NCI-H526 (cell line): Measurements from ENCODE around the gene TECR.

ENCODE experiments used
- DNase-seq, 2 experiments: peaks; one replicate each; lab custom pipeline; 2025; lab: John Stamatoyannopoulos, UW

Gene TECR

DNA sequence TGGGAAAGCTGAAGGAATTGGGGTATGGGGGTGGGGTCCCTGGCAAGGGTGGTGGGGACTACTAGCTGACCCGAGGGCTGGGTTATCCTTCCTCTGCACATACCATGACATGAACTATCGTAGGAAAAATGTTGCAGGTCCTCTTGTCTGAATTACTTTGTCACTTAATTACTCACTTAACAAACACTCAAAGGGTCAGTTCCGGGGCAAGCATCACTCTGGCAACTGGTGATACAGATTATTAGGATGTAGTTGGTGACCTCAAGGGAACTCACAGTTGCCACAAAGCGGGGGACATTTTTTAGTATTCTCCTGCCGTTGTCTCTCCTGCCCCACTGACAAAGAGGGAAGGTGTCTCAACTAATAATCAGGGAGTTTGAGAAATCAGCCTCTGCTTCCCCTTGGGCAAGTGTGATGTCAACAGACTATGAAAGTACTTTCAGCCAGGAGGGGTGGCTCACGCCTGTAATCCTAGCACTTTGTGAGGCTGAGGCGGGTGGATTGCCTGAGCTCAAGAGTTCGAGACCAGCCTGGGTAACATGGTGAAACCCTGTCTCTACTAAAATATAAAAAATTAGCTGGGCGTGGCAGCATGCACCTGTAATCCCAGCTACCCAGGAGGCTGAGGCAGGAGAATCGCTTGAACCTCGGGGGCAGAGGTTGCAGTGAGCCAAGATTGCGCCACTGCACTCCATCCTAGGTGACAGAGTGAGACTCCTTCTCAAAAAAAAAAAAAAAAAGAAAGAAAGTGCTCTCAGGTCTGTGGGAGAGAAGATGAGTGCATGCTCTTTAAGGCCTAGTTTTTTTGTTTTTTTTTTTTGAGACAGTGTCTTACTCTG lies 21.5 kb upstream of the TECR start:
- DNase-seq, result no peak

DNA sequence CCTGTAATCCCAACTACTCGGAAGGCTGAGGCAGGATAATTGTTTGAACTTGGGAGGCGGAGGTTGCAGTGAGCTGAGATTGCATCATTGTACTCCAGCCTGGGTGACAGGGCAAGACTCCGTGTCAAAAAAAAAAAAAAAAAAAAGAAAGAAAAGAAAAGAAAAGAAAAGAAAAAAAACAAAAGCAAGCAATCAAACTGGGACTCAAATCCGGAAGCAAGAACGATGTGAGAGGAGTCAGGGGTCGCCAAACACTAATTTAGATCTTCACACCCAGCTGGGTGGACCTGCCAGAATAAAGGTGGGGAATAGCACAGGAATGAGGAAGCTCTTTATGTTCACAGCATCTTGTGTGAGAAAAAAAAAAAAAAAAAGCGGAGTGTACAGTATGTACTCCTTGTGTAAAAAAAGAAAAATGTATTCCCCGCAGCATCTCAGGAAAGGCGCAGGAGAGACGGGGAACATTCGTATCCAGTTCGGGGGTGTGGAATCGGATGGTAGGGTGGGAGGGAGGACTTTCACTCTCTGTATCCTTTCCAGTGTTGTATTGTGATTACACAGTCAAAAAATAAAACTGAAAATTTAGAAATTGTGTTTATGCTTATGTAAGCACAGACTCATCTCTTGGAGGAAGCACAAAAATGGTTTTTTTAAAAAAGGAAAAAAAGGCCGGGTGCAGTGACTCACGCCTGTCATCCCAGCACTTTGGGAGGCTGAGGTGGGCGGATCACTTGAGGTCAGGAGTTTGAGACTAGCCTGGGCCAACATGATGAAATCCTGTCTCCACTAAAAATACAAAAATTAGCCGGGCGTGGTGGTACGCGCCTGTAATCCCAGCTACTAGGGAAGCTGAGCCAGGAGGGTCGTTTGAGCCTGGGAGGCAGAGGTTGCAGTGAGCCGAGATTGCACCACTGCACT lies 18.8 kb upstream of the TECR start:
- DNase-seq, result no peak

DNA sequence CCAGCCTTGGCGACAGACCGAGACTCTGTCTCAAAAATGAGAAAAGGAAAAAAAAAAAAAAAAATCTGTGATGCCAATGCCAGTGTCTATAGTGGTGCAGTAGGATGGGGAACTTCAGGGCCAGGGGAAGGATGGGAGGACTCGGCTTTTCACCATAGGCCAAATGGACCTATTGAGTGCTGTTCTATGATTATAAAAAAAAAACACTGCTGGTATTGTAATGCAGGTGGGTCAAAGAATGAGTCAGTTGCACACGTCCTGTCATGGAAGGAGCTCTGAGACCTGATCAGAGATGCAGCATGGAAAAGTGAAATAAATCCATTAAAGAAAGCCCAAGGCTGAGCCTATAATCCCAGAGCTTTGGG lies 18.2 kb upstream of the TECR start:
- no peak for DNase-seq

DNA sequence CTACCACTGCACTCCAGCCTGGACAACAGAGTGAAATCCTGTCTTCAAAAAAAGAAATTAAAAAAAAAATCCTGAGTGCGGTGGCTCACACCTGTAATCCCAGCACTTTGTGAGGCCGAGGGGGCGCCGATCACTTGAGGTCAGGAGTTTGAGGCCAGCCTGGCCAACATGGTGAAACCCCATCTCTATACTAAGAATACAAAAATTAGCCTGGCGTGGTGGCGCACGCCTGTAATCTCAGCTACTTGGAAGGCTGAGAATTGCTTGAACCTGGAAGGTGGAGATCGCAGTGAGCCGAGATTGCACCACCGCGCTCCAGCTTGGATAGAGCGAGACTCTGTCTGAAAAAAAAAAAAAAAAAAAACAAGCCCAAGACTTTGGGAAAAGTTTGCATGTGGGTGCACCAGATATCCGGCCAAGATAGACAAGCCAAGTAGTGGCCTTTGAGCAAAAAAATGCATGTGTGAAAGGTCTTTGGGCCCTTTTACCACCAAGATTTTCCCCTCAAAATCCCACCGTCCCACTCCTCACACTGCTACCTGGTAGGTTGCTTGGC lies 16.9 kb upstream of the TECR start:
- DNase-seq, result no peak

DNA sequence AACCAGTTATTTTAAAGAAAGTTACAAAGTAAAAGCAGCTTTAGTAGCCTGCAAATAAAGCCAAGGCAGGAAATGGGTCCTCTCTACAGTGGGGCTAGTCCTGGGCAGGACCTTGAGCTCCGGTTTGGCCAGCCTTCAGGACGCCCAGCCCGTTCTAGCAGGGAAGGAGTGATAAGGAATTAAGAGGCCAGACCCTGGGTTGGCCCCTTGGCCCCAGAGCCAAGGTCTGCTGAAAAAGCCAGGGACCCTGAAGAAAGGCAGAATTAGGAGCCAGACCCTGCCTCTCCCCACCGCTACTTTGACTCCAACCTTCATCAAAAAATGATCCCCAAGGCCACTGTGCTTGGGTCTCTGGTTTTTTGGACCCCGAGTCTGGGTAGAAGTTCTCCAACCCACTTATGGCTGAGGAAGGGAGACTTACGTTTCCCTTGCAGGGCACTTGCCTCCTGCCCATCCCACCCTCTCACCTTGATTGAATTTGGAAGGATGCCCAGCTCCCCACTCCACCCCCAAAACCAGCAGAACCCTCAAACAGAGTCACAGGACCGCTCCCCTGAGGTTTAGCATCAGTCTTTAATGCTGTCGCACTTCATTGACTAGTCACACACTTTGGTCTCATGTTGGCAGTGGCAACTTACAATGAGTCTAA lies 15.1 kb upstream of the TECR start:
- no peak for DNase-seq

DNA sequence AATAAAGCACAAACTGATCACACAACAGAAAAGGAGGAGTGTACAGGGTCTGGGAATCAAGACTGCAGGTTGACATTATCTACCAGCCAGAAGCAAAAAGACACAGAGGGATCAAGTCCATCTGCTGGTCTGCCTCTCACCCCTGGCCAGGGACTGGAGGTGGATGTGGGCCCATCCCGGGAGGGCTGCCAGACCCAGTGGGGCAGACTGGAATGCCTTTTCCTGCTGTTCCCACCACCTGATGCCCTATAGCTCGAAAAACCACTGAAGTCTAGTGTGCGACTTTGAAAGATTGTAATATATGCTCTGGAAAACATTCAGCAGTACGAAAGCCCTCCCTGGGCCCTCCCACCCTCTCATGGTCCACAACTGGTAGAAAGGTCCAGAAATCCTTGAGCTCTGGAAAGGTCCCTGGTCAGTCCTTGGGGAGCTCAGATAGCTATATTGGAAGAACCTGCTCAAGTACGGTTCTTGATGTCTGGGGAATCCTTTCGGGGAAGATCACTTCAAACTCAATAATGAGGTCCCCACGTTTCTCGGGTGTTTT lies 13.8 kb upstream of the TECR start:
- DNase-seq, result no peak

DNA sequence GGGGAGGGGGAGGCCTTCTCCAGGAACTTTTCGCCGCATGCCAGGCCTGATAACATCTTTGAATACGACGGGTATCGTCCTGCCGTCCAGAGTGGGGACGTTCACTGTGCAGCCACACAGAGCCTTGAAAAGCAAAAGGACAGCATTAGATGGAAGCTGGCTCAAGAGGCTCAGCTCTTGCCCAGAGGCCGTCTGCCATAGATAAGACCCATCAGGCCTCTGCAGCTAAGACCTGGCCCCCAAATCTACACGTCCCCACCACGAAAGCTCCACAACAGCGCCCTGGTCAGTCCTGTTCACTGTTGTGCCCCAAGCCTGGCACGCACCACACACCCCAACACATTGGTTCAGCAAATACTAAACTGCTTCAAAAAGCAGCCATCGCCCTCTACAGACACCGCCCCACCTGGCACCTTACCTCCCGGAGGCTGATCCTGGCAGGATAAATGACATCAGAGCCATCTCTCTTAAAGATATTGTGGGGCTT lies 13.3 kb upstream of the TECR start:
- no peak for DNase-seq

DNA sequence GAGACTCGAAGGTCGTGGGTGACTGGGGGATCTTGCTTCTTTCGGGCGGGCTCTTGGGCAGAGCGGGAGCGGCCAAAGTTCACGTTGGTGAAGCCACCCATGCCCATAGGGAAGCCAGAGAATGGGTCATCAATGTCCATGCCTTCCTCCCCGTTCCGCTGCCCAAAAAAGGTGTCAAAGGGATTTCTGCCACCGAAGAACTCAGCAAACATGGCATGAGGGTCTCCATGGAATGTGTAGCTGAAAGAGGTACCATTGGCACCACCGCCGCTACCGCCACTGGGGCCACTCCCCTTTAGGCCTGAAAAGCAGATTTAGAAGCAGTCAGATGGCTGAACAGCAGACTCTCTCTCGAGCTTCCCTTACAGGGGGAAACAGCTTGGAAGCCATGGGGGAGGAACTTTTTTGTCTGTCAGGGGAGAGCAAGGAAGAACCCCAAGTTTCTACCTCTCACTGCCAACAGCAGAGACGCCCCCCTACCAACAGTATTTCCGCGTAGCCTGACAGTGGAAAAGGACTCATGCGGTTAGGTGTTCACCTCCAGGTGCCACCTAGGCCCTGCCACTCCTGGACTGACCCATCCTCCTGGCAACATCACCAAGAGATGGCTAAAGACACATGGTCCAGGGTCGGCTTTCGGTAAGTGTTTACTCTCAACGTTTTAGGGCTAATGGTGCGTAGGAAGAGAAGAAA lies 12.5 kb upstream of the TECR start:
- no peak for DNase-seq

DNA sequence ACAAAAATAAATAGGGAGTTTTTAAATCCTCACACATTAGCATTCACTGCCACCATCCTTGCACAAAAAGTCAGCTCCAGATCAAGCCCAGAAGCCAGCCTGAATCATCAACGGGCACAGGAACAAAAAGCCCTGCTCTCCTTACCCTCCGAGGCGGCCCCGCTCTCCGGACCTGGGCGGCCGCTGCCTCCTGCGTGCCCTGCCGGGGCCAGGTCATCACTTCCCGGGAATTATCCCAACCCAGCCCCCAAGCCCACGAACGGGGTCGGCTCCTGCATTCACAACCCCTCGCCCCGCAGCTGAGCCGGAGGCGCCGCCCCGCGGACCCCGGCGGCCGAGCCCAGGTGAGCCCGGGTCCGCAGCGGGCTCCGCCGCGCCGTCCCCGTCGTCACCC lies 12.0 kb upstream of the TECR start:
- no peak for DNase-seq

DNA sequence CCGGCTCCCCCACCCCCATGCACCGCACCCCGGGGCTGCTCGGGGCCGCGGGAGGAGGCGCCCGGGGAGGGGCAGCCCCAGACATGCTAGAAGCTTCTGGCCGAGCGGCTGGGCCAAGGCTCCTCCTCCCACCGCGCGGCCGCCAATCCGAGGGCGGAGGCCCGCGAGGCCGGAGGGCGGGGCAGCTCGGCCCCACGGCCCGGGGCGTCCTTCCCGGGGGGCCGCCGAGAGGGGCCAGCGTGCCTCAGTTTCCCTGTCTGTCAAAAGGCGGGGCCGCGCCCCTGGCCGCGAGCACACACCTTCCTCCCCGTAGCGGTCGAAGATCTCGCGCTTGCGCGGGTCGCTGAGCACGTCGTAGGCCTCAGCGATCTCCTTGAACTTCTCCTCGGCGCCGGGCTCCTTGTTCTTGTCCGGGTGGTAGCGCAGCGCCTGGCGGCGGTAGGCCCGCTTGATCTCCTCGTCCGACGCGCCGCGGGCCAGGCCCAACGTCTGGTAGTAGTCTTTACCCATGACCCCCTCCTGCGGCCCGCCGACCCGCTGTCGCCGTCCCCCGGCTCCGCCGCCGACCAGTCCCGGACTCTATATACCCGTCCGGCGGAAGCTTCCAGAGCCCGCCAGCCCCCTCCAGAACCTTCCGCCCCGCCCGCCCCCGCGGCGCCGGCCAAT lies 11.4 kb upstream of the TECR start, which contains the start of gene DNAJB1:
DNAJB1 (minus strand) TSS at position 558 of the 666 bp plus-strand sequence; CDS start at position 510, 48 bp downstream.
- DNase-seq, result peak; percentile 36 to 57

DNA sequence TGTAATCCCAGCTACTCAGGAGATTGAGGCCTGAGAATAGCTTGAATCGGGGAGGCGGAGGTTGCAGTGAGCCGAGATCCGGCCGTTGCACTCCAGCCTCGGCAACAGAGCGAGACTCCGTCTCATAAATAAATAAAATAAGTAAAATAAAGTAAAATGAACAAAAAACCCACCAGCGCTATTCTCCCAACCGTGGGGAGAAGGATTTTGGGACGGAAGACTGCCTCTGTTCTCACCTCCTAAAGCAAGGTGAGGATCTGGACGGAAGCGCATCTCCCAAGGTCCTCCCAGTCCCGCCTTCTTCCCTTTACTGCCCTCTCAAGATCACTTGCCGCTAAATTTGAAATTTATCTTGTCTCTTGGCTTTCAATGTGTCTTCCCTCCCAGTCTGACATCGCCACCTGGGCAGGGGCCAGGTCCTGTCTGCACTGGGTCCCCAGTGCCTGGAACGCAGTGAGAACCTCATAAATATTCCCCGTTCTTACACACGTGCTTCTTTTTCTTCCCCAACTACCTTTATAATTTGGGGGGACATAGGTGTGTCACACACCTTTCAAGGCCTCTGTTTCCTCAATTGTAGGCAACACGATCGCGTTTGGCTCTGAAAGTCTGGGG lies 10.0 kb upstream of the TECR start:
- DNase-seq, result no peak

DNA sequence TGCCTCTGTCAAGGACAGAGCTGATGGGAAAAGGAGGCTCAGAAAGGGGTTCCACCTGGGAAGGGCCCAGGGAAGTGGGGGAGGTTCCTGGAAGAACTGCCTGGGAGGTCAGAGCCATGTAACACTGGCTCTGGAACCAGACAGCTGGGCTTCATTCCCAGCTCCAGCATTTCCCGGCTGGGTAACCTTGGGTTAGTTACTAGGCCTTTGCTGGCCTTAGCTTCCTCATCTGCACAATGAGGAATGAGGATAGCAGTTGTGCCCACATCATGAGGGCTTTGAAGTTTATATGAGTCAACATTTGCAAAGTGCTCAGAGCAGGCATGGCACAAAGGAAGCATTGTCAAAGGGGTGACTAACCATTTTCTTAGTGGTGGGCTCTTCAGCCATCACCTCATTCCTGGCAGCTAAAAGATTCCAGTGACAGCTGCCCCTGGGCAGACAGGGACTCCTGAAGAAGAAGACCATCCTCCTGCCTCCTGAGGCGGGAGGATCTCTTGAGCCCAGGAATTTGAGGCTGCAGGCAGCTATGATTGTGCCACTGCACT lies 9.5 kb upstream of the TECR start:
- DNase-seq, result no peak

DNA sequence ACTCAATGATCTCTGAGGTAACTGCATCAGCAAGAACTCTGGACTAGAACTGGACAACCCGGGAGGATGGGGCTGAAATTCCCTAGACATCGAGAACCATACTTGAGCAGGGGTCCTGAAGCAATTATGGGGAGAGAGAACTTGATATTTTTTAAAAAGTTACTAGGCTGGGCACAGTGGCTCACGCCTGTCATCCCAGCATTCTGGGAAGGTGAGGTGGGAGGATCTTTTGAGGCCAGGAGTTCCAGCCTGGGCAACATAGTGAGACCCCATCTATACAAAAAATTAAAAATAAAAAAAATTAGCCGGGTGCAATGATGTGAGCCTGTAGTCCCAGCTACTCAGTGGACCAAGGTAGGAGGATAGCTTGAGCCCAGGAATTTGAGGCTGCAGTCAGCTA lies 8.9 kb upstream of the TECR start:
- DNase-seq, result no peak

DNA sequence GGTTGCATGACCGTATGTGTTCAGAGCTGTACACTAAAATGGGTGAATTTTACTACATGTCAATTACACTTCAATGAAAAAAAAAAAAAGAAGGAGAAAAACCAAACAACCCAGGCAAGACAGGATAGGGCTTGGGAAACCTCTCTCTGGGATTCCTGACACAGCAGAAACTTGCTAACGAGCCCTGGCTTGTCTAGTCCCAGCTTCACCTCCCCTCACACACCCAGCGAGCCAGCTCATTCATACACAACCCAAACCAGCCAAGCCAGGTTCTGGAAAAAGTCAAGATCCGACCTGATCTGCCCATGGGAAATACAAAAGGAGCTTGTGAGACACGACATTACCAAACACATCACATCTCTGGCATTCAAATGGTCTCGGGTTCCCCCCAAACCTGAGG lies 3.7 kb upstream of the TECR start:
- DNase-seq, result no peak

DNA sequence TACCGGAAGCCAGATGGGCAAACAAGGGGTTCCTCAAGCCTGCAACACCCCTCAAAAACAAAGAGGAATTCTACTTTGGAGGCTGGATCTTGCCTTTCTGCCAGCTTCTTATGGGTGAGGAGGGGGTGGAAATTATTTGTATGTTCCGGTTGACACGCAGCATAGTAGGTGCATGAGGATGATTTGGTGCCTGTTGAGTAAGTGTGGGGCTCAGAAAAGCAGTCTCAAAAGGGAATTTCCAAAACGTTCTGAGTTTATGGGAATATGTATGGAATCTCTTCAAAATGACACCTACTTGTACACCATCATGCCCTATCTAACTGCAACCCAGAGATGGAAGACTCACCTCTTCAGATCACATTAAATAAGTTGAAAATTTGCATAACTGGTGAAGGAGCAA lies 3.0 kb upstream of the TECR start:
- no peak for DNase-seq

DNA sequence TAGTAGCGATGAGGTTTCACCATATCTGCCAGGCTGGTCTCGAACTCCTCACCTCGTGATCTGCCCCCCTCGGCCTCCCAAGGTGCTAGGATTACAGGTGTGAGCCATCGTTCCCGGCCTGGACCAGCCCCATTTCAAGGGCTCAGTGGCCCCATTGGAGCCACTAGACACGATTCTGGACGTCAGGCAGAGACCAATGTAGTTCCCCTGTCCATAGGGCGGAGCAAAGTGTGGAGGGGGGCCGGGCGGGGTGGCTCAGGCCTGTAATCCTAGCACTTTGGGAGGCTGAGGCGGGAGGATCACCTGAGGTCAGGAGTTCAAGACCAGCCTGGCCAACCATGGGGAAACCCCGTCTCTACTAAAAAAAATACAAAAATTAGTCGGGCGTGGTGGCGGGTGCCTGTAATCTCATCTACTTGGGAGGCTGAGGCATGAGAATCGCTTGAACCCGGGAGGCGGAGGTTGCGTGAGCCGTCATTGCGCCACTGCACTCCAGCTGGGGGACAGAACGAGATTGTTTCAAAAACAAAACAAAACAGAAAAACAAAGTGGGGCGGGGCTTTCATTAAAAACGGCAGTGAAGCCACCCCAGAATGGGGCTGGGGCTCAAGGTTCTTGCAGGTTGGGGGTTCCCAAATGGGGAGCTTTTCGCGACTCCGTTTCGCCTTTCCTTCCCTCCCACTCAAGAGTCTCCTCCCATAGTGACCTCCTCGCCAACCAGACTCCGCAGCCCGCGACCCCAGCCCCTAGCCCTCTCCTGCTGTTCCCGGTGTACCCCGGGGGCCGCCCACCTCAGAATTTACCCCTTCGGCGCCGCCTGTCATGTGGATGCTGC lies 758 bp upstream of the TECR start:
- no peak for DNase-seq

DNA sequence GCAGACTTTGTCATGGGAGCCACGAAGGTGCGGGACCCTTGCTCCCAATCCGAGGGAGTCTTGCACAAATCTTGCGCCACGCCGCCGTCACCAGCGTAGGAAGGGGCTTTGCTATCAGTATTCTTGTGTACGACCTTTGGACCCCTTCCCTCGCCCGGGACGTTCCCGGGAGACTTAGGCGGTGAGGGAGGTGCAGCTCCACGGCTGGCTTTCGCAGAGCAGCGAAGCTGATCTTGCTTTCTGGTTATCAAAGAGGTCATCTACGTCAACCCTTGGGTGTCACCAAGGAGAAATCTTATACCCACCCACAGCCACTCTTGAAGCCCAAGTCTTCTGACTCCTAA lies 583 bp downstream of the TECR start:
- DNase-seq, result no peak

DNA sequence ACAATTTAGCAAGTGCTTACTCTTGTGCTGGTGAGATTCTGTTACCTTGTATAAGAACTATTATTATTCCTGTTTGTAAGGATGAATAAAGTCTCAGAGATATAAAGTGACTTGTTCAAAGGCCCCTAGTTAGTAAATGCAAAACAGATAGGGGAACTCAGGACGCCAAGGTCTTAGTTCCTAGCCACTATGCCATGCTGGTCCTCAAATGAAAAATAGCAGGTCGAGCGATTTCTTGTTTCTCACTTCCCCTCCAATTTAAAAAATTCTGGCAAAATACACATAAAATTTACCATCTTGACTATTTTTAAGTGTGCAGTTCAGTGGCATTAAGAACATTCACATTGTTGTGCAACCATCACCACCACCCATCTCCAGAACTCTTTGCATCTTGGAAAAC lies 1.1 kb downstream of the TECR start:
- DNase-seq, result no peak

DNA sequence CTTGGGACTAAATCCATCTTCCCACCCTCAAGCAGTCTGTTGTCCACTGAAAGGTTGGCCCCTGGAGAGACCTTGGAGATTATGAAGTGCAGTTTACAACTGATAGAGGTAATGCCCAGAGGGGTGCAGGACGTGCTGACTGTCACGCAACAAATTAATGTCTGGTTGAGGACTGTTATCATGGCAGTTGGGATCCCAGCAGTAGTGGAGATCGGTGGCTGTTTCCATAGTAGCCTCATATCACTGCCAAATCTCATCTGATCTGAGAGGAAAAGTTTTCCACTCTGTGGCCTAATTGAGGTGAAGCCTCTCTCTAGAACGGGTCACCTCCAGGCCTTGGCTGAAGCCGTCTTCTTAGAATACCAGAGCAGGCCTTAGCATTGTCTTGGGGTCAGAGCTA lies 4.1 kb downstream of the TECR start:
- DNase-seq, result no peak
